Brain pericyte (primary cell): ENCODE measurements around the gene ANKHD1.
"Not testable (repeated sequence)": the region's sequence is repeated elsewhere in the genome, so short reads cannot be mapped to it uniquely, and the experiment has no call there.

Source experiments
- DNase-seq: peaks from one replicate; pipeline ENCODE4 v3.0.0-alpha.2; 2012; ENCODE audit warnings: low read depth, low spot score

ANKHD1 gene

GRCh38 chr5:140561753-140562523 lies 160.3 kb downstream of the ANKHD1 start:
- DNase-seq: no peak

DNA sequence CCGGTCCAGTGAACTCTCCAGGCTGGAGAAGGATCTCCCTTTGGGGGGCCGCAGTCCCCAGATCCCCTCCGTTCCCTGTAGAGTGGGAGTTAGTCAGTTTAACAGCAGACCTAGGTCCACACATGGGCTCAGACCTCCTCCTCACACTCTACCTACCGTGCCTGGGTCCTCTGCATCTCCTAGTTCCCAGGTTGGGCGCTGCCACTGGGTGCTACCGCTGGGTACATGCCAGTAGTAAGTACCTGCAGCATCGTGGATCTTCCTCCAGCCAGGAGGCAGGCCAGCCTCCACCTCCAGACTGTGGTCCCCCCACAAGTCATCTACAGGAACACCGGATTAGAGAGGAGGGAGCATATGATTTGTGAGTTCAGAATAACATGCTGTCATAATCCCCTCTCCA lies 162.0 kb downstream of the ANKHD1 start:
- no peak for DNase-seq

GRCh38 chr5:140564196-140565023 lies 162.8 kb downstream of the ANKHD1 start, which contains the start of the genes APBB3 and SLC35A4:
APBB3 (minus strand) TSS chr5:140564598; CDS start chr5:140564245, 353 bp downstream.
SLC35A4 (plus strand) TSS chr5:140564828; CDS start chr5:140567170, 2,342 bp downstream.
- peak; percentile 98 for DNase-seq

- DNase-seq: no peak
Measured at GRCh38 chr5:140565024-140565779, 163.6 kb downstream of the ANKHD1 start.

DNA sequence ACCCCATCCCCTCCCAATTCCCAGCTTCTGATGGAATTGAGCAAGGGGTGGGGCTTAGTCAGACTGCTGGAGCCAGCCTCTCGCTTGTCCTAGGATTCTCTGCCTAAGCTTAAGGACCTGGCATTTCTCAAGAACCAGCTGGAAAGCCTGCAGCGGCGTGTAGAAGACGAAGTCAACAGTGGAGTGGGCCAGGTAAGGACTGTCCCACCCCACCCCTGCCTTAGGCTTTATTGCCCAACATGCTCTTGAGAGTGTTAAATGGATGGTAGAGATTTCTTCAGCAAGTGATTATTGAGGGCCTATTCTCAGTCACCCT lies 164.1 kb downstream of the ANKHD1 start:
- no peak for DNase-seq

GRCh38 chr5:140566665-140567064 lies 165.0 kb downstream of the ANKHD1 start:
- no peak for DNase-seq

GRCh38 chr5:140567136-140567818 lies 165.6 kb downstream of the ANKHD1 start:
- DNase-seq: no peak

DNA sequence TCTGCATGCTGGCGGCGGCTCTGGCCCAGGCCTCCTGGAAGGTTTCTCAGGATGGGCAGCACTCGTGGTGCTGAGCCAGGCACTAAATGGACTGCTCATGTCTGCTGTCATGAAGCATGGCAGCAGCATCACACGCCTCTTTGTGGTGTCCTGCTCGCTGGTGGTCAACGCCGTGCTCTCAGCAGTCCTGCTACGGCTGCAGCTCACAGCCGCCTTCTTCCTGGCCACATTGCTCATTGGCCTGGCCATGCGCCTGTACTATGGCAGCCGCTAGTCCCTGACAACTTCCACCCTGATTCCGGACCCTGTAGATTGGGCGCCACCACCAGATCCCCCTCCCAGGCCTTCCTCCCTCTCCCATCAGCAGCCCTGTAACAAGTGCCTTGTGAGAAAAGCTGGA lies 166.2 kb downstream of the ANKHD1 start:
- DNase-seq: no peak

GRCh38 chr5:140568443-140569063 lies 166.9 kb downstream of the ANKHD1 start:
- DNase-seq: no peak

DNA sequence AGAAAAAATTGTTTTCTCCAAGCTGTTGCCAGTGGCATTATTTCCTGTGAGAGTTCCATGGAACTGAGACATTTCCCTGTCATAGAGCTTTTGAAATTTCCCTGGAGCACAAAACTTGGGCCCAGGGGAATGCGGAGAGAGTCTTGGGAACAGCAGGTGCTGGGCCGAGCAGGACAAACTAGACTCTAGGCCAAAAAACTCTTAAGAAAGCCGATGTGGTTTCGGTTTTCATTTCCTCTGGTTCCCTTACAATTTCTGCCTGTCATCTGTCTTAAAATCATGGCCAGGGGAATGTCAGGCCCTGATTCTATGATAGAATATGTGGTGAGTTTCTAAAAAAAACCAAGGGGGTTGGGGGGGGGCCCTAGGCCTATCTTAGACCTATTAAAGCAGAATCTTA lies 167.6 kb downstream of the ANKHD1 start:
- no peak for DNase-seq

DNA sequence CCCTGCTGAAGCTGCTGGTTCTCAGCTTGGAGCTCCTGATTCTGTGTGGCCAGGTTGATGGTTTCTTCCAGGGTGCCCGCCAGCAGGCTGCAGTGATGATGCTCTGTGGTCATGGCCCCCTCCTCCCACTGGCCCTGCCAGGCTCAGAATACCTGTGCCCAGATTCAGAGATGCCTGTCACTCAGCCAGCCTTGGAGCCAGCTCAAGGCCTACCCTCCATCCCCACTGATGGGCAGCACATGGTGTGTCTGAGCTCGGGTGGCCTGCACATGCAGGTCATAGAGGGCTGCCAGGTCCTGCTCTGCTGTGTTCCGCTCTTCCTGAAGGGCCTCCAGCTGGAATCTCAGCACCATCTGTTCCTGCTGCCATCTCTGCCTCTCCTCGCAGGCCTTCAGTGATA lies 168.4 kb downstream of the ANKHD1 start:
- DNase-seq: no peak

- no peak for DNase-seq
Measured at GRCh38 chr5:140570488-140570887, 168.9 kb downstream of the ANKHD1 start.

- no peak for DNase-seq
Measured at GRCh38 chr5:140571105-140571504, 169.5 kb downstream of the ANKHD1 start.

- DNase-seq: no peak
Measured at GRCh38 chr5:140573683-140574082, 172.1 kb downstream of the ANKHD1 start.

- DNase-seq: no peak
Measured at GRCh38 chr5:140574165-140574564, 172.5 kb downstream of the ANKHD1 start.

DNA sequence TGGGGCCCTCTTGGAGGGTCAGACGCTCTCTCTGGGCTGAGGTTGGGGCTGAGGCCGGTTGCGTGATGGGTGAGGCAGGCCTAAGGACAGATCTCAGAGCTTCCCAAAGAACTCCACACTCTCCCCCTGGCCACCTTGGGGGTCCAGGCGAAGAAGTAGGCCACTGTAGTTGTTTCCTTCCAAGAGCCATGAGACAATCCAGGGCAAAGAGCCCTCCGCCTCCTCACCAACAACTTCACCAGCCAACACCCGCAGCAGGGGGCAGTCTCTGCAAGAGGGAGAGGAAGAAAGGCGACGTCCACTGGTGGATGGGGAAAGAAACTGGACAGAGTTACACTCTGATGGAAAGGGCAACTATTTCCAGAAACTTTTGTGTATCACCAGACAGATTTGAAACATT lies 173.7 kb downstream of the ANKHD1 start:
- no peak for DNase-seq

GRCh38 chr5:140576776-140577201 lies 175.2 kb downstream of the ANKHD1 start:
- DNase-seq: no peak

DNA sequence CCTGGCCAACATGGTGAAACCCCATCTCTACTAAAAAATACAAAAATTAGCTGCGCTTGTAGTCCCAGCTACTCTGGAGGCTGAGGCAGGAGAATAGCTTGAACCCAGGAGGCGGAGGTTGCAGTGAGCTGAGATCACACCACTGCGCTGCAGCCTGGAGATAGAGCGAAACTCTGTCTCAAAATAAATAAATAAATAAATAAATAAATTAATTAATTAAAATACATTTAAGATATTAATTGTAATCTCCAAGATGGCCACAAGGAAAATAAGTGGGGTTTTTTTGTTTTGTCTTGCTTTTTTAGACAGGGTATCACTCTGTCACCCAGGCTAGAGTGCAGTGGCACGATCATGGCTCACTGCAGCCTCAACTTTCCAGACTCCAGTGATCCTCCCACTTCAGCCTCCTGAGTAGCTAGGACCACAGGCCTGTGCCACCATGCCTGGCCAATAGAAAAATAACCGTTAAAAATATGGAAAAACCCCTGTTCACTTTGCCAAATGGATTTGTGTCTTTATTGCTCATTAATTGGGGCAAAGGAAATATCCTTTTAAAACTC lies 177.6 kb downstream of the ANKHD1 start:
- not testable (repeated sequence) for DNase-seq

DNA sequence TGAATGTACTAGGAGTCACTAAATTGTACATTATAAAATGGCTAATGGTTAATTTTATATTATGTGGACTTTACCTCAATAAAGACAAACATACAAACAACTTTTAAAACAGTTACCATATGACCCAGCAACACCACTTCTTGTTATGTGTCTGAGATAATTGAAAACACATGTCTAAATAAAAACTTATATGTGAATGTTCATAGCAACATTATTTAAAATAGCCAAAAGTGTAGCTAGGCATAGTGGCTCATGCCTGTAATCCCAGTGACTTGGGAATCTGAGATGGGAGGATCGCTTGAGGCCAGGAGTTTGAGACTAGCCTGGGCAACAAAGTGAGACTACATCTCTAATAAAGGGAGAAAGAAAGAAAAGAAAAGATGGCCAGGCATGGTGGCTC lies 185.9 kb downstream of the ANKHD1 start:
- no peak for DNase-seq

DNA sequence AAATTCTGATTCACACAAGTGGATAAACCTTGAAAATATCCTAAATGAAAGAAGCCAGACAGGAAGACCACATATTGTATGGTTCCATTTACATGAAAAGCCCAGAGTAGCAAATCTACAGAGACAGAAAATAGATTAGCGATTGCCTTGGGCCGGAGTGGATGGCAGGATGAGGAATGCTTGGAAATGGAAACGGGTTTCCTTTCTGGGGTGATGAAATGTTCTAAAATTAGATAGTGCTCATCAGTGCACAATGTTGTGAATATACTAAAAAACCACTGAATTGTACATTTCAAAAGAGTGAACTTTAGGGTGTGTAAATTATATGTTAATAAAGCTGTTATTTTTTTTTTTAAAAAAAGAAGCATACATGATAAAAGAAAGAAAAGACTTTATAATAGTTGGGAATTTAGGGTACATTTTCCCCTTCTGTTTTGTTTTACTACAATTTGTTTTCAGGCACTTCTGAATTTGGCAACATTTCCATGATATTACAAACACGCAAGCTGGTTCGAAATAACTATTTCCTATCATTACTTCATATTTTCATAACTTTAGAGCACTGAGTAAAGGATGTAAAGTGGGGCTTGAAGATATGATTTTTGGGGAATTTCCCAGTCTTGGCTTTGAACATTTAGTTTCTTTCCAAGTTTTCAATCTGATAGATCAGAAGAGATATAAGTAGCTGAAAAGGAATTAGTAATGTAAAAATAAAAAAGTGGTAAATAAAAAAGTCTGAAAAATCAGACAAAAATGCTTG lies 186.9 kb downstream of the ANKHD1 start:
- DNase-seq: no peak
